Esophagus muscularis mucosa (tissue), 4 donors: ENCODE data around the gene NPEPL1. TPM values are rescaled to one million over a fixed set of nuclear protein-coding genes. Genes with fewer than 3 reads are reported as not detected.

Source experiments
- DNase-seq: peaks from one replicate; pipeline ENCODE4 v3.0.0-alpha.2; 2017; ENCODE audit errors: extremely low spot score
- H3K27ac ChIP-seq, 4 donors: fragments of 200-600 bp; sonication (generic); replicated peaks in 1 of 4; 1 replicate in 3 of 4; 2 replicates in 1 of 4; pipeline ENCODE4 v1.5.1; 2016 to 2019; ENCODE audit warnings: mild to moderate bottlenecking in 1 of 4
- H3K27me3 ChIP-seq, 4 donors: fragments of 200-600 bp; sonication (generic); one replicate each; pipeline versions ENCODE4 v1.5.1 to v1.6.0; 2016 to 2019
- H3K36me3 ChIP-seq, 4 donors: fragments of 200-600 bp; sonication (generic); one replicate each; pipeline ENCODE4 v1.5.1; 2016 to 2019
- H3K4me1 ChIP-seq, 4 donors: fragments of 200-600 bp; sonication (generic); one replicate each; pipeline ENCODE4 v1.5.1; 2016 to 2019
- H3K4me3 ChIP-seq, 4 donors: fragments of 200-600 bp; sonication (generic); 1 replicate in 2 of 4; 2 replicates in 2 of 4; pipeline ENCODE4 v1.5.1; 2016 to 2019; ENCODE audit warnings: mild to moderate bottlenecking in 4 of 4, moderate library complexity in 1 of 4
- H3K9me3 ChIP-seq, 4 donors: fragments of 200-600 bp; sonication (generic); 1 replicate in 3 of 4; 2 replicates in 1 of 4; pipeline ENCODE4 v1.5.1; 2016 to 2019
- CTCF ChIP-seq, 3 experiments: fragments of 200-600 bp in 2 of 3; fragments of 450-650 bp in 1 of 3; sonication (generic) in 2 of 3; IDR thresholded peaks; one replicate each; pipeline ENCODE4 v1.5.1; 2017 to 2019; ENCODE audit warnings: antibody characterized with exemption in 3 of 3, mild to moderate bottlenecking in 2 of 3, moderate library complexity in 1 of 3
- EP300 ChIP-seq: sonication (generic); formaldehyde crosslinking; IDR thresholded peaks from one replicate; pipeline ENCODE4 v1.6.1; 2017; ENCODE audit warnings: antibody characterized with exemption
- POLR2A ChIP-seq: fragments of 450-650 bp; IDR thresholded peaks from one replicate; pipeline ENCODE4 v1.6.1; 2017; ENCODE audit warnings: antibody characterized with exemption, moderate library complexity, mild to moderate bottlenecking, low read depth
- POLR2AphosphoS5 ChIP-seq, 2 donors: sonication (generic); formaldehyde crosslinking; IDR thresholded peaks; one replicate each; pipeline ENCODE4 v1.6.1; 2017; ENCODE audit warnings: antibody characterized with exemption in 2 of 2
- WGBS: methylation state at CpG from one replicate; pipeline ENCODE4 v1.1.5; 2018; 5-methylcytosine and 5-hydroxymethylcytosine counted together
- intact Hi-C: fragments of 100-400 bp; cut with DNase I; formaldehyde crosslinking; loops from one replicate; pipeline ENCODE4 v1.15.1; 2023
- total RNA-seq, 4 donors: library from RNA; depleted of rRNA; stranded (reverse); fragments of >200 nt; gene quantifications; one replicate each; pipeline versions ENCODE4 v1.1.0 to v1.2.1, GENCODE V29; 2016

The NPEPL1 gene
- total RNA-seq, 4 donors from 2014 or later: 29.0 to 59.0 (median 50.5) TPM

- Histone ChIP-seq H3K4me3 (no peak overlapping the region), H3K27ac (no peak overlapping the region), H3K9me3 (no peaks in the 10 kb centered on the region), H3K36me3 (no peaks in the 10 kb centered on the region), H3K27me3 (peaks cover 0 to 39% (median 0%) of the 10 kb centered on the region in 4 donors), H3K4me1 (no peaks in the 10 kb centered on the region)
- intact Hi-C loops: no loop called here
- 87% methylated on average over 1 of the region's 1 CpG for WGBS
- TF ChIP-seq CTCF (IDR thresholded peaks at IDR 0.05) (no peak), POLR2A (no peak), POLR2AphosphoS5 (IDR thresholded peaks at IDR 0.05) (no peak)
- DNase-seq: no peak
These were observed 52.2 kb downstream of the NPEPL1 start for GRCh38 chr20:58744836-58745235.

GRCh38 chr20:58745391-58745790 lies 52.8 kb downstream of the NPEPL1 start:
- Histone ChIP-seq H3K4me1 (no peaks in the 10 kb centered on the region), H3K4me3 (no peak overlapping the region), H3K27me3 (peaks cover 0 to 40% (median 0%) of the 10 kb centered on the region in 4 donors), H3K36me3 (no peaks in the 10 kb centered on the region), H3K9me3 (no peaks in the 10 kb centered on the region), H3K27ac (no peak overlapping the region)
- intact Hi-C loops: no loop called here
- peak; percentile 87 for DNase-seq
- WGBS: 88% methylated on average over 1 of the region's 1 CpG
- TF ChIP-seq EP300: no peak
- no peak for TF ChIP-seq CTCF (IDR thresholded peaks at IDR 0.05)
- TF ChIP-seq POLR2AphosphoS5 (IDR thresholded peaks at IDR 0.05): no peak
- TF ChIP-seq POLR2A: no peak

- Histone ChIP-seq H3K27me3 (peaks cover 0 to 47% (median 0%) of the 10 kb centered on the region in 4 donors), H3K27ac (no peak overlapping the region), H3K4me1 (no peaks in the 10 kb centered on the region), H3K4me3 (no peak overlapping the region), H3K9me3 (no peaks in the 10 kb centered on the region), H3K36me3 (no peaks in the 10 kb centered on the region)
- no peak for TF ChIP-seq POLR2A
- TF ChIP-seq EP300: no peak
- no peak for TF ChIP-seq POLR2AphosphoS5 (IDR thresholded peaks at IDR 0.05)
- no peak for TF ChIP-seq CTCF (IDR thresholded peaks at IDR 0.05)
- intact Hi-C loops: no loop called here
- 62% methylated on average over 11 of the region's 11 CpGs for WGBS
- no peak for DNase-seq
These were observed 54.0 kb downstream of the NPEPL1 start for GRCh38 chr20:58746620-58747019.

- intact Hi-C loops: no loop called here
- Histone ChIP-seq H3K9me3 (no peaks in the 10 kb centered on the region), H3K4me3 (no peak overlapping the region), H3K27ac (no peak overlapping the region), H3K4me1 (no peaks in the 10 kb centered on the region), H3K27me3 (peaks cover 0 to 47% (median 0%) of the 10 kb centered on the region in 4 donors), H3K36me3 (no peaks in the 10 kb centered on the region)
- DNase-seq: peak; percentile 81
- TF ChIP-seq POLR2AphosphoS5 (IDR thresholded peaks at IDR 0.05) (no peak), POLR2A (no peak), CTCF (IDR thresholded peaks at IDR 0.05) (no peak)
- WGBS: 64% methylated on average over 8 of the region's 8 CpGs
These were observed 54.6 kb downstream of the NPEPL1 start for GRCh38 chr20:58747211-58747610.

- H3K36me3 ChIP-seq: no peaks in the 10 kb centered on the region
- H3K4me1 ChIP-seq: no peaks in the 10 kb centered on the region
- H3K27ac ChIP-seq: no peak overlapping the region
- intact Hi-C loops: no loop called here
- WGBS: 69% methylated on average over 3 of the region's 3 CpGs
- no peaks in the 10 kb centered on the region for H3K9me3 ChIP-seq
- peak; percentile 68 for DNase-seq
- H3K27me3 ChIP-seq: peaks cover 0 to 51% (median 0%) of the 10 kb centered on the region in 4 donors
- no peak overlapping the region for H3K4me3 ChIP-seq
- TF ChIP-seq EP300 (no peak), CTCF (IDR thresholded peaks at IDR 0.05) (no peak)
These were observed 56.0 kb downstream of the NPEPL1 start for GRCh38 chr20:58748618-58749017.
